ENCODE data around the gene MRPL53. TPM values are rescaled to one million over a fixed set of nuclear protein-coding genes. Genes with fewer than 3 reads are reported as not detected.
A peak's percentile ranks its signal among the peaks of the same experiment; 100 is the strongest.
"Not testable (repeated sequence)": the region's sequence is repeated elsewhere in the genome, so short reads cannot be mapped to it uniquely, and the experiment has no call there.

MRPL53 gene
- polyA plus RNA-seq, 4 donors: 29.5 to 57.5 (median 40.3) TPM

GRCh38 chr2:74457129-74457548, 15.3 kb downstream of the MRPL53 start:
- DNase-seq (ENCODE audit: low read depth in 4 of 4, low spot score in 3 of 4): no peak

- DNase-seq (ENCODE audit: low read depth in 4 of 4, low spot score in 3 of 4): peak; percentile 96 to 99 (median 98)
Observed at GRCh38 chr2:74454654-74455511, 17.6 kb downstream of the MRPL53 start, which contains the start of gene INO80B. Gene INO80B (plus strand): TSS chr2:74455087. CDS start chr2:74455117, 30 bp downstream.

DNA sequence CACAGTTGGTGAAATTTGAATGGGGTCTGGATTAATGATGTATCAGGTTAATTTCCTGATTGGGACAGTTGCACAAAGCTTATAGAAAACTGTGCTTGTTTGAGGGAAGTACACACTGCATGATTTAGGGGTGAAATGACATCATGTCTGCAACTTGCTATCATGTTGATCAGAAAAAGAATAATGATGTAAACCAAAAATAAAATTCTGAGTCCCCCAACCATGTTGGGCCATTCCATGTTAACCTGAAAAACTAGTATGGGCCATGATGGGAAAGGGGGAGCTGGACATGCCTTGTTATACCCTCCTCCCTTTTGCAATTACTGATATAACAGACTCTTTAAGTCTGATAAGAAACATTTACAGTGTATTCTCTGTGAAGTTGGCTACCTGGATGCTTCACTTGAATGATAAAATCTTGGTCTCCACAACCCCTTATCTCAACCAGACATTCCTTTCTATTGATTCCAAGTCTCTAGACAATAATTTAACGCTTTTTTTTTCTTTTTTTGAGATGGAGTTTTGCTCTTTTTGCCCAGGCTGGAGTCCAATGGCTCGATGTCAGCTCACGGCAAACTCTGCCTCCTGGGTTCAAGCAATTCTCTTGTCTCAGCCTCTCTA, 21.8 kb downstream of the MRPL53 start:
- DNase-seq (ENCODE audit: low read depth in 4 of 4, low spot score in 3 of 4): no peak

DNA sequence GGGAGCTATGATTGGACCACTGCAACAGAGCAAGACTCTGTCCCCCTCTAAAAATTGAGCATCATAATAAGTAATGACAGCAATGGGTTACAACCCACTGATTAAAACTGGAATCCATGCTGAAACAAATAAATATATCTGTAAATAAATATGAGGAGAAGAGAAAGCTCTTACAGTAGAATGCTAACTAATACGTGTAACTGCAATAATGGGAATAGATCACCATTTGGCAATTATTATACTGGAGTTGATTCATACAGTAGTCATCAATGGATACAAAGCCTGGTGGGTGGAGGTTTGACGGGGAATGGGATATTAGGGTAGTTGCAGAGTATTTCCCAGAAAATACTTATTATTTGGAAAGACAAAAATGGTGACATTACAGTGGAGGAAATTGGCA, 23.7 kb downstream of the MRPL53 start:
- no peak for DNase-seq (ENCODE audit: low read depth in 4 of 4, low spot score in 3 of 4)

DNA sequence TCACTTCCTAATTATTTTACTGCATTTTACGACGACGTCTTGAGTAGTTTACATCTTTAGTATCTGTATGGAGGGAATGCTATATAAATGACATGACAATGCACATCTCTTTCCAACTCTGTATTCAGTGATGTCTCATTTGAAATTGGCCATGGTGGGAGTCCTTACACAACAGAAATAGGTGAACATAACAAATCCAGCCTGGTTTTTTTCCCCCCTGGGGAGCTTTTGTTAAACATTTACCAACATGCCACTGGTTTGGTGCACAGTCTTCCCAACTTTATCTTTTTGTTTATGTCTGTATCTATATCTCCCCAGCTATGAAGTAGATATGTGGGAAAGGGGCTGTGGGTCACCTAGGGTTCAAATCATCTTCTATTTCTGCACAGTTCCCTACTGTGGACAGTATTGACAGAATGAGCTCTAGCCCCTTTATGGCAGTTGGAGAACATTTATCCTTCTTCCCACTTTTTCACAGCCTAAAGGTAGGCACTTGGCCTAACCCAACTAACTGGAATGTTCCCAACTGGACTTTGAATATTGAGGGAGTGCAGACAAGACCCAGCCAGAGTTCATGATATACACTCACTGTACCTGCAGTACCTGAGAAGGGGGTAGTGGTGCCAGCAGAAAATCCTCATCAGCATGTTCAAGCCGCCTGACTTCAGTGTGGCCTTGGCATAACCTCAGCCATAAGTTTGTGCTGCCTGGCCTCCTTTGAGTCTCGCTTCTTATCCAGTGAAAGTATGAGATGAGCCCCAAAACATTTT, 25.1 kb downstream of the MRPL53 start:
- no peak for DNase-seq (ENCODE audit: low read depth in 4 of 4, low spot score in 3 of 4)

- DNase-seq (ENCODE audit: low read depth in 4 of 4, low spot score in 3 of 4): no peak
Observed at GRCh38 chr2:74444498-74445318, 27.8 kb downstream of the MRPL53 start.

- DNase-seq (ENCODE audit: low read depth in 4 of 4, low spot score in 3 of 4): not testable (repeated sequence)
Observed at GRCh38 chr2:74442483-74443297, 29.8 kb downstream of the MRPL53 start.

DNA sequence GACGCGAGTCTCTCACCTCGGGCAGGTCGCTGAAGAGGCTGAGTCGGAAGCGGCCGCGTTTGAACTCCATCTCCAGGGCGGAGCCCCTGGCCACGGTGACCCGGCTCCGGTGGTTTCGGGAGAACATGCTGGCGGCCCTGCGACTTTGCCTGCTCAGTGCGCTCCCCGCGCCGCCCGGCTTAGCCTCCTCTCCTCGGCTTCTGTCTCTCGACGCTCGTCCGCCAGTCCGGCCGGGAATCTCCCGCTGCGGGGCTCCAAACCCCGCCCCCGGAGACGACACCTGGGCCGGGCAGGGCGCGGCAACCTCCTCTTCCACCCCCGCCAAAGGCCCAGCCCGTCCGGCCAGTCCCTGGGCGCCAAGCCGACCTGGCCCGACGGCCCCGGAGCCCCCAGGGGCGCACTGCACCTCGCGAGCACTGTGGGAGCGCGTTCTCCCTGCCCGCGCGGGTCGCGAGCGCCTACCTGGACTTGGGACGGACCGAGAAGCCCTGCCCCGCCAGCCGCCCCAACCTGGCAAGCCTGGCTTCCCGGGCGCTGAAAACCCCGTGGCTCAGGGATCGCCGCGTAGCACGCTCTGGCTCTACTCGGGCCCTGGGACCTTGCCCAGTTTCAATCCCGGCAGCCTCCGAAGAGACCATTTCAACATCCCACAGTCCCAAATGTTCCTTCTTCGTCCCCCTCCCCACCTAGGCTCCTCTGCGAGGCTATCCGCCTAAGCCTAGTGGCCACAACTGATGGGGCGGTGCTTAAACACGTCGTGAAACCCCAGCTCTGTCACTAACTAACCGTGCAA, 30.6 kb downstream of the MRPL53 start, which contains the start of gene RTKN:
Gene RTKN, minus strand, starts transcription at position 248 of the 793 bp plus-strand sequence. Its CDS starts 121 bp downstream, at position 127.
- no peak for DNase-seq (ENCODE audit: low read depth in 4 of 4, low spot score in 3 of 4)

DNA sequence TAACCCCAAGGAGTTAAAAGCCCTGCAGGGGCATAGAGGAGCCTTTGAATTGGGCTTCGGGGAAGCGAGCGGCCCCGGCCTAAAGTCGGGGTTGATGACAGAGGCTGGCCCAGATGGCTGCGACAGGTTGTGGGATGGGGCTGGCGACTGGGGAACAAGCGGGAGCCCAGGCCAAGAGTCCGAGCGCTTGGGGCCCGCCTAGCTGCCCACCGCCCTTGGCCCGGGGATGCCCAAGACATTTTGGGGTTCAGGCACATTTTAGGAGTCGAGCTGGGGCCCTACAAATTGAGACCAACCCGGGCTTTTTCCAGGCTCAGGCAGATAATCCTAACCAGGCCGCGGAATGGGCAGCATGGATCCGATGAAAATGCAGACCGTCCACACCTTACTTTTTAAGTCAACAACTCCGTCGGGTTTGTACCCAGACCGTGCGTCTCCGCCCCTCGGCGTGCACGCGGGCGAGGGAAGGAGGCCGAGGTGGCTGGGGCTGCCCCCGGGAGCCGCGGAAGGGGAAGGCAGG, 31.2 kb downstream of the MRPL53 start:
- no peak for DNase-seq (ENCODE audit: low read depth in 4 of 4, low spot score in 3 of 4)

DNA sequence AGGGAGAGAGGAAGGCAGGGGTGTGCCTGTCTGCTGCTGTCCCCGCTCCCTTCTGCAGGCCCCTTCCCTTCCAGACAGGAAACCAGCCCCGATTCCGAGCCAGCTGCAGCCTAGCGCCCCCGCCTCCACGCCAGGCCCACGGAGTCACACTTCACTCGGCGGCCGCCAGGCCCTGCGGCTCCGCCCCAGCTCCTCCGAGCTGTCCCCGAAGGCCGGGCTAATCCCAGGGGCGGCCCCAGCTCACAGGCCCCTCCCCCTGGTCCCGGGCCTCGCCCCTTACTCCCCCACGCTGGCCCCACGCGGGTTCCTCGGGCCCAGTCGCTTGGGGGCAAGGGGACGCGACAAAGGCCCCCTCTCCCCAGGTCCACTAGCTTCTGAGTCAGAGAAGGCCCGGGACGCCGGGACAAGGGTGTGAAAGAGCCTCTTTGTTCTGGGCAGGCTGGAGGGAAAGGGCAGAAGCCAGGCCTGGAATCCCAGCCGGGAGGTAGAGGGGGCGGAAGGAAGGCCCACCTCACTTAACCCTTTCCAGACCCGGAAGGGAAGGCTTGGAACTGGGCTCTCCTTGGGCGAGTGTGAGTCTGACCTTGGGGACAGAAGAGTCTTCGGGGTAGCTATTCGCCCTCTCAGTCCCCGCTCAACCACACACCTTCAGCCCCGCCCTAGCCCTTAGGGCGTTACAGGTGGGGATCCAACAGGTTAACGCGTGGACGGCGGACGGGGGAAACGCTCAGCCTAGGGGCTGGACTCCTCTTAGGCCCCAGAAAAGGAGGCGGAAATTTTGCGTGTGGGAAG, 31.9 kb downstream of the MRPL53 start:
- DNase-seq (ENCODE audit: low read depth in 4 of 4, low spot score in 3 of 4): peak in 2 of 4 donors; percentile 82 to 85

DNA sequence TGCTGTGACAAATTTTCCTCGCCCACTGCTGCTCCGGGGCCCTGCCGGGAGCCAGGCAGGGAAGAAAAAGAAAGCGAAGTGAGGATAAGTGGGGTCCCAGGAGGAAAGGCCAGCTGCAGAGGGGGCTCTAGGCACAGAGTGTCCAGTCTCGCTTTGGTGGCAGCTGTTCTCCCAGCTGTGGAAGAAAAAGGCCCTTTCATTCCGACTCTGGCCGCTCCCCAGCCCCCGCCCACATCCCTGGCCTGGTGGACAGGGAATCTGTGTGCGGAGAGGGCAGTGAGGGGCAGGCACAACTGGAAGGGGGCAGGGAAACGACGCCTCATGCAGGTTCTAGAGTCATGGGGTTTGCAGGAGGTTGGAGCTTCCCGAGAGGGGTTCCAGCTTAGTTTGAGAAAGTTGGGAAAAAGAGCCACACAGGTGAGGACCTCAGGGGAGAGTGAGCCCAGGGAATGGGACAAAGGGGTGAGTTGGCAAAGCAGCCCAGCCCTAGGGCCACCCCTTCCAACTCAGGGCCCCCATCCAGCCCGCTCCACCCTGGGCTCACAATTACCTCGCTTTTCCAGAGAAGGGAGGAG, 32.6 kb downstream of the MRPL53 start:
- no peak for DNase-seq (ENCODE audit: low read depth in 4 of 4, low spot score in 3 of 4)

- DNase-seq (ENCODE audit: low read depth in 4 of 4, low spot score in 3 of 4): no peak
Observed at GRCh38 chr2:74439373-74439772, 33.1 kb downstream of the MRPL53 start.

GRCh38 chr2:74438248-74438647, 34.2 kb downstream of the MRPL53 start:
- no peak for DNase-seq (ENCODE audit: low read depth in 4 of 4, low spot score in 3 of 4)

- DNase-seq (ENCODE audit: low read depth in 4 of 4, low spot score in 3 of 4): no peak
Observed at GRCh38 chr2:74436848-74437695, 35.4 kb downstream of the MRPL53 start.

- DNase-seq (ENCODE audit: low read depth in 4 of 4, low spot score in 3 of 4): no peak
Observed at GRCh38 chr2:74436111-74436805, 36.2 kb downstream of the MRPL53 start.

DNA sequence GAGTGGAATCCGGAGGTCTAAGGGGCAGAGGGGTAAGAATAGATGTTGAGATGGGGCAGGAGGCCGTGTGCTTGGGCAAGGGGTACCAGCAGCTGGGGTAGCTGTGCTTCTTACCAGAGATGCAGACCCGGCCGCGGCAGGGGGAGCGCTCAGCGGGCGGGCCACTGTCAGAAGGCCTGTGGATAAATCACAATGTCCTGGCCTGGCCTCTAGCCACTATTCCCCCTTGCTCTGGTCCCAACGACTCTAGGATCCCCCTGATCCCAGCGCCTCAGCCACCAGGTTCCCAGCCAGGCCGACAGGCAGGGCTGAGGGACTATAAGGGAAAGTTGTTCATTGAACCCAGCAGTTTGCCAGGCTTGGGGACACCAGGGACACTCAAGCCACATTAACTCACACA, 42.0 kb downstream of the MRPL53 start:
- no peak for DNase-seq (ENCODE audit: low read depth in 4 of 4, low spot score in 3 of 4)

Measured in left renal pelvis (tissue), 4 donors.